ENCODE measurements around the gene TCF19.

GRCh38 chr6:31178143-31179041, 20.0 kb downstream of the TCF19 start:
- TF ChIP-seq CTCF (conservative IDR thresholded peaks at IDR 0.05; ENCODE audit: low read depth in 2 of 2) (no peak), CREB1 (CRISPR knock-in tag; IDR thresholded peaks at IDR 0.05; ENCODE audit: low read depth) (no peak)

Measured in GM23338 (cell line).